NCI-H446 (cell line): ENCODE data around the gene HNRNPM.

Experiments used
- DNase-seq, 2 experiments: peaks; one replicate each; lab custom pipeline; 2025; lab: John Stamatoyannopoulos, UW

HNRNPM gene

DNA sequence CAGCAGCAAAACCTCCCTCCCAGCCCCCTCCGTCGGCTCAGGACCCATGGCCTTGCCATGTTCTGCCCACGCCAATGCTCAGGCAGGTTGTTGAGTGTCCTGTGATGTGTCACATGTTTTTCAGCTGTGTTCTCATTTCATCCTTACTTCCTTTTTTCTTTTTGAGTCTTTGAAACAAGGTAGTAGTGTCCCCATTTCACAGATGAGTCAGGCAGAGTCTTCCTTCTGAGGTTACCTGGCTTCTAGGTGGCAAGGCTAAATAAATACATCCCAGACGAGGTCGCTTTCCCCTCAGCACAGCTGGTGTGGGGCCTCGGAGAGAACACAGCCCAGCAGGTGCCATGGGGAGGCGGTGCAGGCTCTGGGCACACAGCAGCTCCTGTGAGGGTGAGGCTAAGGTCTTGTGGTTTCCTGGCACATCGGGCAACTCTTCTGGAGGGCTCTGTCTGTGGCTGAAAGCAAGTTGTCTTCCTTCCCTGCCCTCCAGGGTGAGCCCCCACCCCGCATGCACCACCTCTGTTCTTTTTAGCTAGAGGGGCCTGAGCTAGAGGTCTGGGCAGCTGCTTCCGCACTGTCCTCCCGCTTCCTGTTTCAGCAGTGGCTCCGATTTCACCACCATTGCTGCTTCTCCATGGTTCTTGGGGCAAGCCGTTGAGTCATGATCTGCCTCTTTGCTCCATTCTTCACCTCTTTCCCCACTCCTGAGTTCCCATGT, 42.5 kb downstream of the HNRNPM start:
- no peak for DNase-seq

GRCh38 chr19:8488365-8488764, 43.6 kb downstream of the HNRNPM start:
- no peak for DNase-seq

- DNase-seq: no peak
Observed at GRCh38 chr19:8489561-8490394, 45.0 kb downstream of the HNRNPM start.

GRCh38 chr19:8490395-8490760, 45.6 kb downstream of the HNRNPM start:
- DNase-seq: no peak

DNA sequence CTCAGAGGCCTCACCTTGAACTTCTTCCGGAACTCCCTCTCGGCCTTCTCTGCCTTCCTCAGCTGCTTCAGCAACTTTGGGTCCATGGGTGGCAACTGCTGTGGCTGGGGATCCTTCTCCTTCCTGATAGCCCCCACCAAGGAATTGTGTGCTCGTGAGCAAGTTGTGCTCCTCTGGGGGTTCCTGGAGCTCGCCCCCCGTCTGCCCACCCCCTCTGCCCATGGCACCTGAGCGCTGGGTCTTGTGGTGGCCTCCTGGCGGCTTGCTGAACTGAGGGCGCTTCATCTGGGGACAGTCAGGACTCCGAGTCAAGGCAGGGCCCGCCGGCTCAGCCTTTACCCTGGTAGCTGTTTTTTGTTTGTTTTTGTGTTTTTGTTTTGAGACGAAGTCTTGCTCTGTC, 46.1 kb downstream of the HNRNPM start:
- no peak for DNase-seq

GRCh38 chr19:8491574-8491973, 46.8 kb downstream of the HNRNPM start:
- no peak for DNase-seq

DNA sequence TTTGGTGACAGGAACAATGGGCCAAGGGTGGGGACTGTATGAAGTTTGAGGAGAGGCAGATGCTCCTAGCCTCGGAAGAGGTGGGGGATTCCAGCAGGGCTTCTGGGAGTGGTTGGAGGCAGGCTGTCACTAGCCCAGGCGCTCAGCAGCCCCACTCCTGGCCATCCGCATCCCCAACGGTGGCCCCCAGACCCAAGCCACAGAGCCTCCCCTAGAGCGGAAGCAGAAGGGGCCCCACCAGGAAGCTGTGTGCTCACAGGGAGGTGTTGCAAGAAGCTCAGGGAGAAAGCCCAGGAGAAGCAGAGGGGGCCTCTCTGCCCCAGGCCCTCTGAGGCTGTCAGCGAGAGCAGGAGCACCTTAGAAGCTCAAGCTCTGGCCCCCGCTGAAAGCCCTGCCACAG, 49.4 kb downstream of the HNRNPM start:
- DNase-seq: no peak

GRCh38 chr19:8498295-8498694, 53.5 kb downstream of the HNRNPM start:
- no peak for DNase-seq

DNA sequence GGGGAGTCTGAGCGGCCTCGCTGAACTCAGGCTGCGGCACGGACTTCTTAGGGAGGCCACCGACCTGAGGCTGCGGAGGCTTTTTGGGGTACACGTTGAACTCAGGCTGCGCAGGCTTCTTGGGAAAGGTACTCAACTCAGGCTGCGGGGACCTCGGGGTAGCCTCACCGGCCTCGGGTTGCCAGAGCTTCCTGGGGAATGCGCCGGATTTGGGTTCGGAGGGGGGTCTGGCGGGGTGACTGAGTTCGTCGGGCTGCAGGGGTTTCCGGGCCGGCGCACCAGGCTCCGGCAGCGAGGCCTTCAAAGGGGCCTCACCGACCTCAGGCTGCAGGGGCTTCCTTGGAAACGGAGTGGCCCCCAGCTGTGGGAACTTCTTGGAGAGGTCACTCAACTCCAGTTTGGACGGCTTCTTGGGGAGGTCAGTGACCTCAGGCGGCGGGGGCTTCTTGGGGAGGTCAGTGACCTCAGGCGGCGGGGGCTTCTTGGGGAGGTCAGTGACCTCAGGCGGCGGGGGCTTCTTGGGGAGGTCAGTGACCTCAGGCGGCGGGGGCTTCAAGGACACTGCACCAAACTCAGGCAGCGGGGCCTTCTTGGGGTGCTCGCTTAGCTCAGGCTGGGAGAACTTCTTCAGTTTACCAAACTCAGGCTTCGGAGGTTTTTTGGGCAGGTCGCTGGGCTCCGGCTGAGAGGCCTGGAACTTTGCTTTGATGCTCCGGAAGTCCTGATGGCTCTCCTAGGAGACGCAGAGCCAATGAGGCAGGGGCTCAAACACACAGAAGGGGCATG, 54.5 kb downstream of the HNRNPM start:
- DNase-seq: no peak

- no peak for DNase-seq
Observed at GRCh38 chr19:8500158-8500557, 55.4 kb downstream of the HNRNPM start.

- no peak for DNase-seq
Observed at GRCh38 chr19:8501516-8501915, 56.7 kb downstream of the HNRNPM start.

DNA sequence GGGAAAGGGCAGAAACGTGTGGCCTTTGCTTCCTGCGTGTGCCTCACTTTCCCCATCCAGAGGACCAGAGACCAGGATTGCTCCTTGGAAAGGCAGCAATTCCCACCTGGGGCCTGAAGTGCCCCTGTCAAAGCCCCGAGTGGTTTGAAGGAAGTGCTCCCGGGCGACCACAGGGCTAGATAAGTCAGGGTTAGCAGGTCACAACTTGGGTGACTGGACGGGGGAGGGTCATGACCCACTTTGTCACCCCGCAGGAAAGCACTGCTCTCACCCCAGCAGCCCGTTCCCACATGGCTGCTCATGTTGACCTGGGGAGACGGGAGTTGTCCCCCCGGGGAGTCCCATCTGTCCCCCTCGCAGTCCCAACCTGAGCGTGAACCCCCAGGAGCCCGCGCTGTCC, 57.2 kb downstream of the HNRNPM start:
- no peak for DNase-seq

GRCh38 chr19:8503510-8503909, 58.7 kb downstream of the HNRNPM start:
- no peak for DNase-seq

GRCh38 chr19:8504171-8504570, 59.4 kb downstream of the HNRNPM start:
- no peak for DNase-seq

DNA sequence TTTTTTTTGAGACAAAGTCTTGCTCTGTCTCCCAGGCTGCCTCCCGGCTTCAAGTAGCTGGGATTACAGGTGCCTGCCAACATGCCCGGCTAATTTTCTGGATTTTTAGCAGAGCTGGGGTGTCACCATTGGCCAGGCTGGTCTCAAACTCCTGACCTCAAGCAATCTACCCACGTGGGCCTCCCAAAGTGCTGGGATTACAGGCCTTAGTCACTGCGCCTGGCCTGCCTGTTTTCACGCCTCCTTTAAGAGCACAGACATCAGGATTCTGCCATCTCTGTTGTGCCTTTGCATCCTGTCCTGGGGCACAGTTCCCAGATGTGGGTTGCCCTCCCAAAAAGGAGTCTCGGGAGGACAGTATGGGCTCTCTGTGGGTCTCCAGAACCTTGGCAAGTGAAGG, 60.1 kb downstream of the HNRNPM start:
- no peak for DNase-seq

DNA sequence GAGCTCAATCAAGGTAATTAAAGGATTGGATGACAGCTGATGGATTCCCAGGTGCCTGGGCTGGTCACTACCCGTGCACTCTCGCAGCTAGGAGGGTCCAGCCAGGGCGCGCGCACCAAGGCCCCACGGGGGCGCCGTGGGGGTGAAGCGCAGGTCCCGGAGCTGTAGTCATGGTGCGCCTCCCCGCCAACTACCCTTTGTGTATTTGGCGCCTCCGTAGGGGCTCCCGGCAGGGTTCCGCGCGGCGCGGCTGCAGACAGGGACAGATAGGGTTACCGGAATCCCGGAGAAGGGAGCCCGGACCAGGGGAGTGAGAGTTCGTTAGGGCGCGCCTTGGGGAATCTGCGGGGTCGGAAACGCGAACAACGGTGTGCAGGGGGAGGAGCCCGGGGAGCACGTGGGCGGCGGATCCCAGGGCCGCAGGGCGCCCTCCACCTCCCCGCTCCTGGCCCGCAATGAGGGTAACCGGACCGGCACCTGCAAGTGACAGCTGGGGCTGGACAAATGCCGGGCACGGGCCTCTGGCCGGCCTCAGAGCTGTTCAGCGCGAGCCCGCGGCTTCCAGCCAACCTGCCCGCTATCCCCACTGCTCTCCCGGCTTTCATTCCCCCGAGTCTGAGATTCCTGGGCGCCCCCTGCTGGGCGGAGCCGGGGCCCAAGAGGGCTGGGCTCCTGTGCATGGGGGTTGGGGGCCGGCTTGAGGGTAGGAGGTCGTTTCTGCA, 61.1 kb downstream of the HNRNPM start:
- peak; percentile 6 to 77 for DNase-seq

DNA sequence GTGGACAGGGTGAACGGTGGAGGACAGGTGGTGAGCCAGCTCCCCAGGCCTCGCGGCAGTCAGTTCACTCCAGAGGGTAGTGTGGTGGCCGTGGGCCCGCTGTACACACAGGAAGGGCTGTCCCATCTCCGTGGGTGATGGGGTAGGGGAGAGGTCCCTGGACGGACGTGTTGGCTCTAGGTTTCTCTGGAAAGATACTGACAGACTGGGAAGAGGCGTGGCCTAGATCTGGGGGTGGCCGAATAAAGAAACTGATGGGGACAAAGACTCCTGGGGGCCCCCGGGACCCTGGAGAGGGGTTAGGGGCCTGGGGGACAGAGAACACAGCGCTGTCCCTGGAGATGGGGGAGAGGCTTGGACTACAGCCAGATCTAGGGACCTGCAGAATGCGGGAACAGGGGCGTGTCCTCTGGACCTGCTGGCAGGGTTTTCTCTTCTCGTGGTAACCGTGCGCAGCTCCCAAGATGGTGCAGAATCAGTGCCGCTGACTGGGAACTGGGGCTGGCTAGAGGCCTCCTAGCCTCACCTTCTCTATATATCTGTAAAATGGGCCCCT, 61.7 kb downstream of the HNRNPM start:
- no peak for DNase-seq

- DNase-seq: no peak
Observed at GRCh38 chr19:8510589-8511115, 65.9 kb downstream of the HNRNPM start.

- DNase-seq: no peak
Observed at GRCh38 chr19:8511573-8512101, 66.9 kb downstream of the HNRNPM start.

DNA sequence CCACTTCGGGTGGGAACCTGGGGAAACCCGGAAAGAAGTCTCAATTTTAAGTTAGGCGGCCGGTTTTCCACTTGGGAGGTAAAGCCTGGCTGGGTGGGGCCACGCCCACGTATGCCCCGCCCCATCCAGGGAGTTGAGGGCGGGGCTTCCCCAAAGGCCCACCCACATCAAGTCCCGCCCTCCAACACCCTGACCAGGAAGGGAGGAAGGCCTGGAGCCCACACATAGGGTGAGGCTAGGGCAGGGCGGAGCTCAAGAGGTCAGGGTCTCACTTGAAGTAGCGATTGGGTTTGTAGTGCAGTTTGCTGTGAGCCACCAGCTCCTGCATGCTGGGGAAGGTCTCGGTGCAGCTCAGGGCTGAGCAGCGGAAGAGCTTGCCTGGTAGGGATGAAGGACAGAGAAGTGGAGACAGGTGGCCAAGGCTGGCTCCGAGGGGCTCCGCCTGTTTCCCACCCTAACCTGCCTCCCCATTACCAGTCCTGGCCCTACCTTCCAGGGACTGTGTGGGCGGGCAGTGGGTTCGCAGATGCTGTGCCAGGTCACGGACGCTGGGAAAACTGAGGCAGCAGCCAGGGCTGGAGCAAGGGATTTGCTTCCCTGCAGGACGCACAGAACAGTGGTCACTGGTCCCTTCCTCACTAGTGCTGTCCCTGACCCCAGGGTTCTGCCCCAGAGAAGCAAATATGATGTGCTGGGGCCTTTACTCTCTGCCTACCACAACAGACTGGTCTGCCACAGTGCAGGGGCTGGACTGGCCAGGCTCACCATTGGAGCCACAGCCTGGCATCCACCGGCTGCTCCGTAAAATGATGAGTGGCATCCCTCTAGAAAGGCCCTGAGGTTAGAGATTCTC, 67.6 kb downstream of the HNRNPM start:
- DNase-seq: no peak
